ENCODE measurements around the gene TMPRSS5. TPM values are rescaled to one million over a fixed set of nuclear protein-coding genes. Genes with fewer than 3 reads are reported as not detected.

TMPRSS5 gene
- total RNA-seq, 1 experiment from 2014 or later, result 0.07 TPM

DNA sequence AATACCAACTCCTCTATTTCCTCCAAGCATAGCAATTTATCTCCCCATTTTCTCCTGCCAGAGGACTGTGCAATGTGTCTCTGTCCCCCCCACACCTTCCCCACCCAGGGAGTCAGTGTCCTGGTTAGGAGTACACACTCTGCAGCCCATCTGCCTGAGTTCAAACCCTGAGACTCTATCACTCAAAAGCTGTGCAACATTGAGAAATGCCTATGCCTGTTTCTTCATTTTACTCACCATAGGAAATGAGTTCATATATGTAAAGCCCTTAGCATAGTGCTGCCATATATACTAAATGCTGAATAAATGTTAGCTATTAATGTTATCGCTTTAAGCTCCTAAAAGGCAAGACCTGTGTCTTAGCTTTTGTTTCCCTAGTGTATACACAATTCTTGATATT lies 64.0 kb downstream of the TMPRSS5 start:
- H3K27me3 ChIP-seq (ENCODE audit: low read length), result peaks cover 7% of the 10 kb centered on the region; the same call in 1 of the 2 replicates

DNA sequence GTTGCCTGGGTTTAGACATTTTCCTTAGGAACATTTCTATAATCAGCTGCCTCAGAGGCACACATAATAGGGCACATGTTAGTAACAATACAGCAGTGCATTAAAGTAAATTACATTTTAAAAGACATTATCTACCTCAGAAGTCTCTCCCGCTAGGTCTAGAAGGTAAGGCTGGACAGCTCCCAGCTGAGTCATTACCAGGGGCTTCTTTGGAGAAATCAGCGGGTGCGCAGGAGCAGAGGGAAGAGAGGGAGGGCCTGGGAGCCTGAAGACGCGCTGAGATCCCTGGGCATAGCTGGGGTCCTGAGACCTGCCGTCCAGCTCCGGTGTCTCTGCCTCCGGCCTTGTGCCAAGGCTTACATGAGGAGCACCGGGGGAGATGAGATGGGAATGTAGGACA lies 67.7 kb downstream of the TMPRSS5 start:
- Histone ChIP-seq H3K27ac (ENCODE audit: low read length) (no peak overlapping the region), H3K36me3 (ENCODE audit: low read depth, low read length) (no peaks in the 10 kb centered on the region), H3K27me3 (ENCODE audit: low read length) (peaks cover 7% of the 10 kb centered on the region; the same call in 1 of the 2 replicates), H3K9me2 (replicated peaks; ENCODE audit: low read length) (no peaks in the 10 kb centered on the region), H2AFZ (ENCODE audit: low read length) (no peak overlapping the region), H3K9me3 (ENCODE audit: low read length) (no peaks in the 10 kb centered on the region), H3K9ac (ENCODE audit: low read length) (no peak overlapping the region), H4K20me1 (ENCODE audit: low read length) (no peaks in the 10 kb centered on the region), H3F3A (ENCODE audit: low read length, unreplicated experiment) (no peaks in the 10 kb centered on the region), H3K4me3 (ENCODE audit: low read length) (no peak overlapping the region), H3K4me2 (ENCODE audit: low read length) (no peak overlapping the region), H3K79me2 (ENCODE audit: low read length) (no peaks in the 10 kb centered on the region), H3K4me1 (ENCODE audit: insufficient read depth, low read length) (no peaks in the 10 kb centered on the region)
- no TSS peak for BruUV-seq (replicated peaks)
- CTCF ChIA-PET, result no interaction called here
- intact Hi-C loops (cut with micrococcal nuclease), result no loop called here
- POLR2A ChIA-PET (ENCODE audit: unreplicated experiment), result no interaction called here
- DNase-seq (no peak), ATAC-seq (no peak)
- TF ChIP-seq, protein P1, sequence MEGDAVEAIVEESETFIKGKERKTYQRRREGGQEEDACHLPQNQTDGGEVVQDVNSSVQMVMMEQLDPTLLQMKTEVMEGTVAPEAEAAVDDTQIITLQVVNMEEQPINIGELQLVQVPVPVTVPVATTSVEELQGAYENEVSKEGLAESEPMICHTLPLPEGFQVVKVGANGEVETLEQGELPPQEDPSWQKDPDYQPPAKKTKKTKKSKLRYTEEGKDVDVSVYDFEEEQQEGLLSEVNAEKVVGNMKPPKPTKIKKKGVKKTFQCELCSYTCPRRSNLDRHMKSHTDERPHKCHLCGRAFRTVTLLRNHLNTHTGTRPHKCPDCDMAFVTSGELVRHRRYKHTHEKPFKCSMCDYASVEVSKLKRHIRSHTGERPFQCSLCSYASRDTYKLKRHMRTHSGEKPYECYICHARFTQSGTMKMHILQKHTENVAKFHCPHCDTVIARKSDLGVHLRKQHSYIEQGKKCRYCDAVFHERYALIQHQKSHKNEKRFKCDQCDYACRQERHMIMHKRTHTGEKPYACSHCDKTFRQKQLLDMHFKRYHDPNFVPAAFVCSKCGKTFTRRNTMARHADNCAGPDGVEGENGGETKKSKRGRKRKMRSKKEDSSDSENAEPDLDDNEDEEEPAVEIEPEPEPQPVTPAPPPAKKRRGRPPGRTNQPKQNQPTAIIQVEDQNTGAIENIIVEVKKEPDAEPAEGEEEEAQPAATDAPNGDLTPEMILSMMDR (conservative IDR thresholded peaks at IDR 0.05; ENCODE audit: low read depth, low read length), result no peak
- TF ChIP-seq EZH2phosphoT487 (IDR thresholded peaks at IDR 0.05; ENCODE audit: borderline replicate concordance, low read length) (no peak), EZH2 (IDR thresholded peaks at IDR 0.05; ENCODE audit: low read length, unreplicated experiment) (no peak)

More for the DNA sequence above, 64.0 kb downstream of the TMPRSS5 start:
- Histone ChIP-seq H4K20me1 (ENCODE audit: low read length) (no peaks in the 10 kb centered on the region), H3K9ac (ENCODE audit: low read length) (no peak overlapping the region), H3K36me3 (ENCODE audit: low read depth, low read length) (no peaks in the 10 kb centered on the region), H2AFZ (ENCODE audit: low read length) (no peak overlapping the region), H3K4me2 (ENCODE audit: low read length) (no peak overlapping the region), H3K27ac (ENCODE audit: low read length) (no peak overlapping the region), H3K79me2 (ENCODE audit: low read length) (no peaks in the 10 kb centered on the region), H3K9me2 (replicated peaks; ENCODE audit: low read length) (no peaks in the 10 kb centered on the region), H3K4me3 (ENCODE audit: low read length) (no peak overlapping the region), H3K4me1 (ENCODE audit: insufficient read depth, low read length) (no peaks in the 10 kb centered on the region), H3F3A (ENCODE audit: low read length, unreplicated experiment) (no peaks in the 10 kb centered on the region), H3K9me3 (ENCODE audit: low read length) (no peaks in the 10 kb centered on the region)
- CTCF ChIA-PET, result no interaction called here
- no TSS peak for BruUV-seq (replicated peaks)
- intact Hi-C loops (cut with micrococcal nuclease), result no loop called here
- no peak for TF ChIP-seq EZH2phosphoT487 (IDR thresholded peaks at IDR 0.05; ENCODE audit: borderline replicate concordance, low read length)
- TF ChIP-seq, protein P1 (conservative IDR thresholded peaks at IDR 0.05; ENCODE audit: low read depth, low read length), result no peak
- no peak for TF ChIP-seq EZH2 (IDR thresholded peaks at IDR 0.05; ENCODE audit: low read length, unreplicated experiment)
- POLR2A ChIA-PET (ENCODE audit: unreplicated experiment), result no interaction called here
- ATAC-seq, result no peak
- no peak for DNase-seq

DNA sequence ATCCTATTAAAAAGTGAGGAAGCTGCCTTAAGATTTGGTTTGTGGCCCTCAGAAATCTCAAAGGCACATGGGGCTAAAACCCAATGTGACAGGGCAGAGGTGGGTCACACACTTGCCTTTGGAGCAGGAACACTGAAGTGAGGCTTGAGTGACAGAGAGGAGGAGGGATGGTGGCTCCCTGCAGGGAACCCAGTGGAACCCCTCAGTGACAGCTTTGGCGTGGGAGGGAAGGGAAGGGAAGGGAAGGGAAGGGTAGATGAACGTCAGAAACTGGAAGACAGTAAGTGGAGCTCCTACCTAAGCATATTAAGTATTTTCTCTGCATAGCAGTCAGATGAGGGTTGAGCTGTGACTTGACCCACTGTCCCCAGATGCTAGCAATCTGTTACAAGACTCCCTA lies 68.5 kb downstream of the TMPRSS5 start:
- intact Hi-C loops (cut with micrococcal nuclease), result no loop called here
- no peaks in the 10 kb centered on the region for H3K36me3 ChIP-seq (ENCODE audit: low read depth, low read length)
- TF ChIP-seq EZH2 (IDR thresholded peaks at IDR 0.05; ENCODE audit: low read length, unreplicated experiment) (no peak), EZH2phosphoT487 (IDR thresholded peaks at IDR 0.05; ENCODE audit: borderline replicate concordance, low read length) (no peak)
- TF ChIP-seq, protein P1 (conservative IDR thresholded peaks at IDR 0.05; ENCODE audit: low read depth, low read length), result no peak
- ChIA-PET CTCF (no interaction called here), POLR2A (ENCODE audit: unreplicated experiment) (no interaction called here)
- no peaks in the 10 kb centered on the region for H3K4me1 ChIP-seq (ENCODE audit: insufficient read depth, low read length)
- H3K9ac ChIP-seq (ENCODE audit: low read length), result no peak overlapping the region
- H3K4me2 ChIP-seq (ENCODE audit: low read length), result no peak overlapping the region
- BruUV-seq (replicated peaks), result no TSS peak
- no peak overlapping the region for H3K4me3 ChIP-seq (ENCODE audit: low read length)
- DNase-seq, result no peak
- no peaks in the 10 kb centered on the region for H3F3A ChIP-seq (ENCODE audit: low read length, unreplicated experiment)
- ATAC-seq, result no peak
- H3K27me3 ChIP-seq (ENCODE audit: low read length), result 0 out of 2 replicates have a peak, but pooled peaks cover 2% of the 10 kb centered on the region
- H3K79me2 ChIP-seq (ENCODE audit: low read length), result no peaks in the 10 kb centered on the region
- no peak overlapping the region for H3K27ac ChIP-seq (ENCODE audit: low read length)
- no peak overlapping the region for H2AFZ ChIP-seq (ENCODE audit: low read length)
- H4K20me1 ChIP-seq (ENCODE audit: low read length), result no peaks in the 10 kb centered on the region
- H3K9me3 ChIP-seq (ENCODE audit: low read length), result no peaks in the 10 kb centered on the region
- no peaks in the 10 kb centered on the region for H3K9me2 ChIP-seq (replicated peaks; ENCODE audit: low read length)

Other genes with a start within 250 kb of the TMPRSS5 start
- not detected in 2 replicates for gene DRD2, start 230.9 kb downstream of the TMPRSS5 start, total RNA-seq (2014; rRNA removed)
- gene ZW10, start 67.4 kb upstream of the TMPRSS5 start, total RNA-seq (2014; rRNA removed), result 36.5 and 38.4 TPM in 2 replicates
- gene CLDN25, start 73.5 kb upstream of the TMPRSS5 start, total RNA-seq (2014; rRNA removed), result not detected in 2 replicates
- gene USP28, start 169.3 kb upstream of the TMPRSS5 start, total RNA-seq (2014; rRNA removed), result 27.7 and 55.8 TPM in 2 replicates
- gene HTR3B, start 198.5 kb upstream of the TMPRSS5 start, total RNA-seq (2014; rRNA removed), result not detected in 2 replicates

All from PC-3 (cell line).